ENCODE measurements around the gene CHN2.

CHN2 gene

DNA sequence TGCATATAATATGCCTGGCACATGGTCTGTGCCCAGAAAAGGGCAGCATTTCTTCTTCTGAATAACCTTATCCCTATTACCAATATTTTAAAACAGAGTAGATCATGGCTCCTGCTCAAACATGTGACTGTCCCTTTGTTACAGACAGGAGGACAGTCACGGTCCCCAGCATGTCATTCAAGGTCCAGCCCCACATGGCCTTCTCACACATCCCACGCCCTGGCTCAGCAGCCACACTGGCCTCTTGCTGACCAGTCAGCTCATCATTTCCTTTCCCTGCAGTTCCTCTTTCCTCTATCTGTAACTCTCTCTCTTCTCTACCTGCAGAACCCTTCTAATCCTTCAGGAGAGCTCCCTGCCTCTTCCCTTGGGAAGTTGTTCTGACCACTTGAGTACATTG, 167.8 kb downstream of the CHN2 start:
- ATAC-seq: no peak
- TF ChIP-seq GLIS3 (CRISPR knock-in tag; IDR thresholded peaks at IDR 0.05): no peak
- TF ChIP-seq ZC3H10 (CRISPR knock-in tag; IDR thresholded peaks at IDR 0.05): no peak
- TF ChIP-seq ESRRG (CRISPR knock-in tag; IDR thresholded peaks at IDR 0.05): no peak
- TF ChIP-seq ARNTL (CRISPR knock-in tag; IDR thresholded peaks at IDR 0.05; ENCODE audit: borderline replicate concordance, low read depth): no peak
- no peak for TF ChIP-seq ZNF565 (CRISPR knock-in tag; conservative IDR thresholded peaks at IDR 0.05; ENCODE audit: low read depth)
- no peak for TF ChIP-seq CSDC2 (CRISPR knock-in tag; IDR thresholded peaks at IDR 0.05)
- TF ChIP-seq TOX (CRISPR knock-in tag; IDR thresholded peaks at IDR 0.05; ENCODE audit: borderline replicate concordance): no peak
- TF ChIP-seq TCF4 (CRISPR knock-in tag; IDR thresholded peaks at IDR 0.05; ENCODE audit: borderline replicate concordance): no peak
- TF ChIP-seq, protein P1, sequence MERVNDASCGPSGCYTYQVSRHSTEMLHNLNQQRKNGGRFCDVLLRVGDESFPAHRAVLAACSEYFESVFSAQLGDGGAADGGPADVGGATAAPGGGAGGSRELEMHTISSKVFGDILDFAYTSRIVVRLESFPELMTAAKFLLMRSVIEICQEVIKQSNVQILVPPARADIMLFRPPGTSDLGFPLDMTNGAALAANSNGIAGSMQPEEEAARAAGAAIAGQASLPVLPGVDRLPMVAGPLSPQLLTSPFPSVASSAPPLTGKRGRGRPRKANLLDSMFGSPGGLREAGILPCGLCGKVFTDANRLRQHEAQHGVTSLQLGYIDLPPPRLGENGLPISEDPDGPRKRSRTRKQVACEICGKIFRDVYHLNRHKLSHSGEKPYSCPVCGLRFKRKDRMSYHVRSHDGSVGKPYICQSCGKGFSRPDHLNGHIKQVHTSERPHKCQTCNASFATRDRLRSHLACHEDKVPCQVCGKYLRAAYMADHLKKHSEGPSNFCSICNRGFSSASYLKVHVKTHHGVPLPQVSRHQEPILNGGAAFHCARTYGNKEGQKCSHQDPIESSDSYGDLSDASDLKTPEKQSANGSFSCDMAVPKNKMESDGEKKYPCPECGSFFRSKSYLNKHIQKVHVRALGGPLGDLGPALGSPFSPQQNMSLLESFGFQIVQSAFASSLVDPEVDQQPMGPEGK (CRISPR knock-in tag; IDR thresholded peaks at IDR 0.05; ENCODE audit: borderline replicate concordance): no peak
- no peak for TF ChIP-seq ZFP3 (CRISPR knock-in tag; IDR thresholded peaks at IDR 0.05)
- TF ChIP-seq OSR1 (CRISPR knock-in tag; IDR thresholded peaks at IDR 0.05): no peak

DNA sequence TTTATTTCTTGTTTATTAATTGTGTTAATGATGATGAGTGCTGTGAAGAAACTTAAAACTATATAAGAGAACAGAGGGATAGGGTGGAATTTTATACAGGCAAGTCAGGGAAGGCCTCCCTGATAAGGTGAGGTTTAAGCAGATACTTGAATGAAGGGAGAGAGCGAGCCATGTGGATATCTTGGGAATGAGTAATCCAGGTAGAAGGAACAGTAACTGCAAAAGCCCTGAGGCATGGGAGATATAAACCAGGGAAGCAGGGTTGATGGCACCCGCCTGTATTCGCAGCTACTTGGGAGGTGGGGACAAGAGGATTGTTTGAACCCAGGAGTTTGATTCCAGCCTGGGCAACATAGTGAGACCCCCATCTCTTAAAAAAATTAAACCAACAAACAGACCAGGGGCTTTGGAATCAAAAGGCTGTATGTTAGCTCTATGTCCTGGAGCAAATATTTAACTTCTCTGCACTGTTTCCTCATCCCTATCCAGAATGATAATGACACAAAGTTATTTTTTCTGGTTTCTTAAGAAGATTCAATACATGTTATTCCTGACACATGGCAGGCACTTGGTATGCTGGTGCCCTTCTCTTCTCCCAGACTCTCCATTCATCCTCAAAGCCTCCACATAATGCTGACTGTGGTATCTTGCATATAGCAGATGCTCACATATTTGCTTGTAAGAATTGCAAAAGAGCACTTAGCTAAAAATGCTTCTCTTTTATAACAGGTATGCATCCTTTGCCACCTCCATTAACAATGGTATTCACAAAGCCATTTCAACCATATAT, 169.3 kb downstream of the CHN2 start:
- TF ChIP-seq, protein P2, sequence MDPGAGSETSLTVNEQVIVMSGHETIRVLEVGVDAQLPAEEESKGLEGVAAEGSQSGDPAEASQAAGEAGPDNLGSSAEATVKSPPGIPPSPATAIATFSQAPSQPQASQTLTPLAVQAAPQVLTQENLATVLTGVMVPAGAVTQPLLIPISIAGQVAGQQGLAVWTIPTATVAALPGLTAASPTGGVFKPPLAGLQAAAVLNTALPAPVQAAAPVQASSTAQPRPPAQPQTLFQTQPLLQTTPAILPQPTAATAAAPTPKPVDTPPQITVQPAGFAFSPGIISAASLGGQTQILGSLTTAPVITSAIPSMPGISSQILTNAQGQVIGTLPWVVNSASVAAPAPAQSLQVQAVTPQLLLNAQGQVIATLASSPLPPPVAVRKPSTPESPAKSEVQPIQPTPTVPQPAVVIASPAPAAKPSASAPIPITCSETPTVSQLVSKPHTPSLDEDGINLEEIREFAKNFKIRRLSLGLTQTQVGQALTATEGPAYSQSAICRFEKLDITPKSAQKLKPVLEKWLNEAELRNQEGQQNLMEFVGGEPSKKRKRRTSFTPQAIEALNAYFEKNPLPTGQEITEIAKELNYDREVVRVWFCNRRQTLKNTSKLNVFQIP (CRISPR knock-in tag; IDR thresholded peaks at IDR 0.05; ENCODE audit: borderline replicate concordance, low read depth): no peak
- no peak for TF ChIP-seq ZFP30 (CRISPR knock-in tag; IDR thresholded peaks at IDR 0.05)
- TF ChIP-seq TCF4 (CRISPR knock-in tag; IDR thresholded peaks at IDR 0.05; ENCODE audit: borderline replicate concordance): no peak
- no peak for ATAC-seq

DNA sequence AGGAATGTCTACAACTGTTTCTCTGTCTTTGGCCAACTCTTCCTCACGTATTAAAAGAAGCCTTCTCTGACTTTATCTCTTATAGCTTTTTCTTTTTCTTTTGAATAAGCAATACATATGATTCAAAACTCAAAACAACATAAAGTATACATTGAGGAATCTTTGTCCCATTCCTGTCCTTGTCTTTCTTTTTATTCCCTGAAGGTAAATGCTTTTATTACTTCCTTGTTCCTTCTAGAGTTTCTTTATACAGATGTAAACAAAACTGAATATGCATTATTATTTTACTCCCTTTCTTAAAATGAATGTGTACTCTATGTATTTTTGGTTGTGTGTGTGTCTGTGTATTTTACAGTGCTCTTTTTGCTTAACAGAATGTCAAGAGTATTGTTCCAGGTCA, 170.1 kb downstream of the CHN2 start:
- ATAC-seq: no peak
- TF ChIP-seq CSDC2 (CRISPR knock-in tag; IDR thresholded peaks at IDR 0.05): no peak
- TF ChIP-seq TCF4 (CRISPR knock-in tag; IDR thresholded peaks at IDR 0.05; ENCODE audit: borderline replicate concordance): no peak
- no peak for TF ChIP-seq ISL1 (CRISPR knock-in tag; IDR thresholded peaks at IDR 0.05)
- TF ChIP-seq SNAI2 (CRISPR knock-in tag; IDR thresholded peaks at IDR 0.05): no peak
- TF ChIP-seq, protein P3, sequence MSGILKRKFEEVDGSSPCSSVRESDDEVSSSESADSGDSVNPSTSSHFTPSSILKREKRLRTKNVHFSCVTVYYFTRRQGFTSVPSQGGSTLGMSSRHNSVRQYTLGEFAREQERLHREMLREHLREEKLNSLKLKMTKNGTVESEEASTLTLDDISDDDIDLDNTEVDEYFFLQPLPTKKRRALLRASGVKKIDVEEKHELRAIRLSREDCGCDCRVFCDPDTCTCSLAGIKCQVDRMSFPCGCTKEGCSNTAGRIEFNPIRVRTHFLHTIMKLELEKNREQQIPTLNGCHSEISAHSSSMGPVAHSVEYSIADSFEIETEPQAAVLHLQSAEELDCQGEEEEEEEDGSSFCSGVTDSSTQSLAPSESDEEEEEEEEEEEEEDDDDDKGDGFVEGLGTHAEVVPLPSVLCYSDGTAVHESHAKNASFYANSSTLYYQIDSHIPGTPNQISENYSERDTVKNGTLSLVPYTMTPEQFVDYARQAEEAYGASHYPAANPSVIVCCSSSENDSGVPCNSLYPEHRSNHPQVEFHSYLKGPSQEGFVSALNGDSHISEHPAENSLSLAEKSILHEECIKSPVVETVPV (CRISPR knock-in tag; IDR thresholded peaks at IDR 0.05): no peak
- TF ChIP-seq, protein P4, sequence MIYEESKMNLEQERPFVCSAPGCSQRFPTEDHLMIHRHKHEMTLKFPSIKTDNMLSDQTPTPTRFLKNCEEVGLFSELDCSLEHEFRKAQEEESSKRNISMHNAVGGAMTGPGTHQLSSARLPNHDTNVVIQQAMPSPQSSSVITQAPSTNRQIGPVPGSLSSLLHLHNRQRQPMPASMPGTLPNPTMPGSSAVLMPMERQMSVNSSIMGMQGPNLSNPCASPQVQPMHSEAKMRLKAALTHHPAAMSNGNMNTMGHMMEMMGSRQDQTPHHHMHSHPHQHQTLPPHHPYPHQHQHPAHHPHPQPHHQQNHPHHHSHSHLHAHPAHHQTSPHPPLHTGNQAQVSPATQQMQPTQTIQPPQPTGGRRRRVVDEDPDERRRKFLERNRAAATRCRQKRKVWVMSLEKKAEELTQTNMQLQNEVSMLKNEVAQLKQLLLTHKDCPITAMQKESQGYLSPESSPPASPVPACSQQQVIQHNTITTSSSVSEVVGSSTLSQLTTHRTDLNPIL (CRISPR knock-in tag; IDR thresholded peaks at IDR 0.05; ENCODE audit: low read depth): no peak
- TF ChIP-seq ZNF8 (CRISPR knock-in tag; IDR thresholded peaks at IDR 0.05): no peak
- no peak for TF ChIP-seq BACH2 (CRISPR knock-in tag; IDR thresholded peaks at IDR 0.05; ENCODE audit: borderline replicate concordance)
- no peak for TF ChIP-seq ZC3H10 (CRISPR knock-in tag; IDR thresholded peaks at IDR 0.05)
- TF ChIP-seq, protein P5, sequence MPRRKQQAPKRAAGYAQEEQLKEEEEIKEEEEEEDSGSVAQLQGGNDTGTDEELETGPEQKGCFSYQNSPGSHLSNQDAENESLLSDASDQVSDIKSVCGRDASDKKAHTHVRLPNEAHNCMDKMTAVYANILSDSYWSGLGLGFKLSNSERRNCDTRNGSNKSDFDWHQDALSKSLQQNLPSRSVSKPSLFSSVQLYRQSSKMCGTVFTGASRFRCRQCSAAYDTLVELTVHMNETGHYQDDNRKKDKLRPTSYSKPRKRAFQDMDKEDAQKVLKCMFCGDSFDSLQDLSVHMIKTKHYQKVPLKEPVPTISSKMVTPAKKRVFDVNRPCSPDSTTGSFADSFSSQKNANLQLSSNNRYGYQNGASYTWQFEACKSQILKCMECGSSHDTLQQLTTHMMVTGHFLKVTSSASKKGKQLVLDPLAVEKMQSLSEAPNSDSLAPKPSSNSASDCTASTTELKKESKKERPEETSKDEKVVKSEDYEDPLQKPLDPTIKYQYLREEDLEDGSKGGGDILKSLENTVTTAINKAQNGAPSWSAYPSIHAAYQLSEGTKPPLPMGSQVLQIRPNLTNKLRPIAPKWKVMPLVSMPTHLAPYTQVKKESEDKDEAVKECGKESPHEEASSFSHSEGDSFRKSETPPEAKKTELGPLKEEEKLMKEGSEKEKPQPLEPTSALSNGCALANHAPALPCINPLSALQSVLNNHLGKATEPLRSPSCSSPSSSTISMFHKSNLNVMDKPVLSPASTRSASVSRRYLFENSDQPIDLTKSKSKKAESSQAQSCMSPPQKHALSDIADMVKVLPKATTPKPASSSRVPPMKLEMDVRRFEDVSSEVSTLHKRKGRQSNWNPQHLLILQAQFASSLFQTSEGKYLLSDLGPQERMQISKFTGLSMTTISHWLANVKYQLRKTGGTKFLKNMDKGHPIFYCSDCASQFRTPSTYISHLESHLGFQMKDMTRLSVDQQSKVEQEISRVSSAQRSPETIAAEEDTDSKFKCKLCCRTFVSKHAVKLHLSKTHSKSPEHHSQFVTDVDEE (CRISPR knock-in tag; IDR thresholded peaks at IDR 0.05): no peak
- no peak for TF ChIP-seq ZNF565 (CRISPR knock-in tag; conservative IDR thresholded peaks at IDR 0.05; ENCODE audit: low read depth)

Data from SK-N-SH treated with all-trans-retinoic acid at 6 μM for 48 hours (cell line).